Lung (tissue), 12 donors: ENCODE results near the gene LHPP. TPM values are rescaled to one million over a fixed set of nuclear protein-coding genes. Genes with fewer than 3 reads are reported as not detected.

Source experiments
- ATAC-seq: fragments of 200-7000 bp; cut with Tn5 transposase; one replicate; pipeline ENCODE4 v1.9.1; 2020; ENCODE audit warnings: moderate number of reproducible peaks; ENCODE audit not compliant: insufficient read depth, low FRiP score
- DNase-seq, 3 donors: peaks; one replicate each; pipeline ENCODE4 v3.0.0-alpha.2; 2013 to 2017
- H3K27ac ChIP-seq, 2 donors: one replicate each; pipeline ENCODE4 v1.5.1; 2013; ENCODE audit warnings: mild to moderate bottlenecking in 2 of 2, moderate library complexity in 2 of 2, control low read depth in 1 of 2, inconsistent platforms in 1 of 2, low read depth in 1 of 2, low read length in 1 of 2
- H3K27me3 ChIP-seq, 3 donors: one replicate each; pipeline ENCODE4 v1.5.1; 2013; ENCODE audit warnings: low read length in 2 of 3; ENCODE audit not compliant: control insufficient read depth in 3 of 3, insufficient read depth in 3 of 3
- H3K36me3 ChIP-seq, 4 donors: one replicate each; pipeline ENCODE4 v1.5.1; 2013; ENCODE audit warnings: low read length in 4 of 4, mild to moderate bottlenecking in 1 of 4, moderate library complexity in 1 of 4; ENCODE audit not compliant: control insufficient read depth in 4 of 4, insufficient read depth in 4 of 4
- H3K4me1 ChIP-seq, 5 donors: one replicate each; pipeline ENCODE4 v1.5.1; 2013; ENCODE audit warnings: low read length in 5 of 5, mild to moderate bottlenecking in 2 of 5, moderate library complexity in 1 of 5; ENCODE audit not compliant: control insufficient read depth in 5 of 5, insufficient read depth in 5 of 5
- H3K4me3 ChIP-seq: one replicate; pipeline ENCODE4 v1.5.1; 2013; ENCODE audit warnings: mild to moderate bottlenecking, control low read depth, moderate library complexity
- H3K9ac ChIP-seq, 2 donors: one replicate each; pipeline ENCODE4 v1.5.1; 2013; ENCODE audit warnings: low read length in 2 of 2, control low read depth in 1 of 2; ENCODE audit not compliant: insufficient read depth in 1 of 2
- H3K9me3 ChIP-seq, 4 donors: one replicate each; pipeline ENCODE4 v1.5.1; 2013; ENCODE audit warnings: low read length in 3 of 4, mild to moderate bottlenecking in 1 of 4, moderate library complexity in 1 of 4; ENCODE audit not compliant: control insufficient read depth in 4 of 4, insufficient read depth in 3 of 4
- WGBS, 2 donors: extraction: QIAGEN DNeasy Blood & Tissue Kit; methylation state at CpG; one replicate each; pipeline ENCODE4 v1.1.7; 2013; 5-methylcytosine and 5-hydroxymethylcytosine counted together
- polyA plus RNA-seq, 2 donors: library from polyadenylated mRNA; stranded (reverse); fragments of 200-250 nt; gene quantifications; one replicate each; pipeline ENCODE4 v1.2.1, GENCODE V29; 2013
- total RNA-seq, 2 donors: library from RNA; depleted of rRNA in 1 of 2; stranded (reverse); fragments of >200 nt in 1 of 2; gene quantifications; one replicate each; pipeline ENCODE4 v1.2.1, GENCODE V29; 2014 to 2021
- TF ChIP-seq, protein P1 (sequence below): IDR thresholded peaks from 2 replicates; pipeline ENCODE4 v1.5.1; 2012; ENCODE audit warnings: mild to moderate bottlenecking; ENCODE audit errors: control extremely low read depth, extremely low read depth
- donor health status: control.
- donor health status: control.
- donor health status: Bipolar disorder and iron deficiency.
- donor health status: healthy.
- donor health status: DM: yes; HTN: yes; CAD: no.

Gene LHPP
- total and polyA plus RNA-seq, 4 donors, result 7.1 to 18.6 (median 14.8) TPM

DNA sequence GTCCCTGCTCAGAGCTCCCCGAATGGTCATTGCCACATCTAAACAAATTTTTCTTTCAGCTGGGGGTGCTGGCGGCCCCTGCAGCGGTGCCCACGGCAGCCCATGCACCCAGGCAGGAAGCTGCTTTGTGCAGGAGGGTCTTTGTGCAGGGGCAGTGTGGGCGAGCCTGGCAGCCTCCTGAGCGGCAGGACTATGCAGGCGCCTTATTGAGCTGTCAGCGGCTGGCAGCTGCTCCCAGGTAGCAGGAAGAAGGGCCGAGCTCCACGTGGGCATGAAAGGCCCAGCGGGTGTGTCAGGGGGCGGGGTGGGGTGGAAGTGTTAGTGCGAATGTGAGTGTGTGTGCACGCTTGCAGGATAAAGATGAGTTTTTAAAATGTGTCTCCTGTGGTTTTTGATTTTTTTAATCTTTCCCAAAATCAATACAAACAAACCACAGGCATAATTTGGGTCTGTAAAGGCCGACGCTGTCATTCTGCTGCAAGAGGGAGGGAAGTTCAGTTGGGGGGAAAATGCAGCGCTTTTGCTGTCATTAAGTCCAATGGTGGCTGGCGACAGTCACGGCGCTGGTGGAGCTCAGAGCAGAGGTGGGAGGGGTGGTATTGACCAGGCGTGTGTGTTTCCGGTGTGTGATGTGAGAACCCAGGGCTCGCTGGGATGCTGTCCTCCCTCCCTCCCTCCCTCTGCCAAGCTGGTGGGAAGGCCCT lies 83.9 kb downstream of the LHPP start:
- no peak for ATAC-seq
- H3K9ac ChIP-seq, result no peak overlapping the region

DNA sequence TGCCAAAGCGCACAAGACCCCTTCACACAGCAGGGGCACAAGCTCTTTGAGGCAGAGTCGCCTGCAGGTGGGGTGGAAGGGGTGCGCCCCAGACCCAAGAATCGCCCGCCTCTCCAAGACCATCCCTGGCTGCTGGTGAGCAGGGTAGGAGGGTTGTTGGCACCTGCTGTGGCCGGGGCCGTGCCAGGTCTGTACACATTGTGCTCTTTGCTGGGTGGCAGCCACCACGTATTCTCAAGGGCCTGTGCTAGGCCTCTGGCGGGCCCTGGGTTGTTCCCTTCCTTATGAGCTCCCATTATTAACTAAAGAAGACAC lies 84.4 kb downstream of the LHPP start:
- TF ChIP-seq, protein P1, sequence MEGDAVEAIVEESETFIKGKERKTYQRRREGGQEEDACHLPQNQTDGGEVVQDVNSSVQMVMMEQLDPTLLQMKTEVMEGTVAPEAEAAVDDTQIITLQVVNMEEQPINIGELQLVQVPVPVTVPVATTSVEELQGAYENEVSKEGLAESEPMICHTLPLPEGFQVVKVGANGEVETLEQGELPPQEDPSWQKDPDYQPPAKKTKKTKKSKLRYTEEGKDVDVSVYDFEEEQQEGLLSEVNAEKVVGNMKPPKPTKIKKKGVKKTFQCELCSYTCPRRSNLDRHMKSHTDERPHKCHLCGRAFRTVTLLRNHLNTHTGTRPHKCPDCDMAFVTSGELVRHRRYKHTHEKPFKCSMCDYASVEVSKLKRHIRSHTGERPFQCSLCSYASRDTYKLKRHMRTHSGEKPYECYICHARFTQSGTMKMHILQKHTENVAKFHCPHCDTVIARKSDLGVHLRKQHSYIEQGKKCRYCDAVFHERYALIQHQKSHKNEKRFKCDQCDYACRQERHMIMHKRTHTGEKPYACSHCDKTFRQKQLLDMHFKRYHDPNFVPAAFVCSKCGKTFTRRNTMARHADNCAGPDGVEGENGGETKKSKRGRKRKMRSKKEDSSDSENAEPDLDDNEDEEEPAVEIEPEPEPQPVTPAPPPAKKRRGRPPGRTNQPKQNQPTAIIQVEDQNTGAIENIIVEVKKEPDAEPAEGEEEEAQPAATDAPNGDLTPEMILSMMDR, result no peak
- no peaks in the 10 kb centered on the region for H3K9me3 ChIP-seq
- no peak overlapping the region for H3K27ac ChIP-seq
- no peak for DNase-seq
- peaks cover 0 to 9% (median 4%) of the 10 kb centered on the region in 5 donors for H3K4me1 ChIP-seq
- 88 to 91% methylated on average over 9 of the region's 9 CpGs for WGBS, 2 donors
- no peaks in the 10 kb centered on the region for H3K36me3 ChIP-seq
- no peaks in the 10 kb centered on the region for H3K27me3 ChIP-seq
- no peak for ATAC-seq
- no peak overlapping the region for H3K4me3 ChIP-seq
- no peak overlapping the region for H3K9ac ChIP-seq

More for the DNA sequence above, 83.9 kb downstream of the LHPP start:
- peaks cover 0 to 9% (median 3%) of the 10 kb centered on the region in 5 donors for H3K4me1 ChIP-seq
- 66 to 77% methylated on average over 23 of the region's 23 CpGs for WGBS, 2 donors
- no peak overlapping the region for H3K4me3 ChIP-seq
- no peaks in the 10 kb centered on the region for H3K9me3 ChIP-seq
- H3K27ac ChIP-seq, result no peak overlapping the region
- no peak for DNase-seq
- no peaks in the 10 kb centered on the region for H3K36me3 ChIP-seq
- TF ChIP-seq, protein P1, result no peak
- no peaks in the 10 kb centered on the region for H3K27me3 ChIP-seq

DNA sequence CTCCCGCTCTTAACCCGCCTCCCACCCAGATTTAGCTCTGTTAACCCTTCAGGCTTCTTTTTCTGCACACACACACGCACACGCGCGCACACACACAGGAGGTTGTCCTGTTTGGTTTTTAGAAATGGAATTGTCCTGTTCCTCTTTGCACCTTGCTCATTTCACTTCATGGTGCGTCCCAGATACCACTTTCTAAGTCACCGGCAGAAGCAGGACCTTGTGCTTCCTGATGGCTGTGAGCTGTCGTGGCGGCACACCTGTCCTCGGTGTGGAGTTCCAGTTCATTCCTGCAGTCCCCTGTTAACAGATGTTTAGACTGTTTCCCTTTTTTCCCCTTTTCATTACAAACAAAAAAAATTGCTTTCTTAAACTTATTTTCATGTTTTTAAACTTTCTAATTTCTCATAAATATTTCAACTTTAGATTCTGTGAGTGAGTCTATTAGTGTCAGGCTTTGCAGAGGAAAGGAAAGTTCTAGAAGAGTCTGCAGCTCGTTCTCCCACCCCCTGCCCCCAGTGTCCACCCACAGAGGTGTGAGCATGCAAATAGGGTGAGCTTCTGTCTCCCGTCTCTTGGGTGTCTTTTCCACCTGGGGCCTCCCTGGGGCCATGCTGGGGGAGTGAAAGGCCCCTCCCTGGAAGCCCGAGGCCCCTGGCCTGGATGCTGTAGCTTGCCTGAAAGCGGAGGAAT lies 85.5 kb downstream of the LHPP start:
- H3K4me3 ChIP-seq, result no peak overlapping the region
- H3K27me3 ChIP-seq, result no peaks in the 10 kb centered on the region
- 76 to 83% methylated on average over 15 of the region's 15 CpGs for WGBS, 2 donors
- no peaks in the 10 kb centered on the region for H3K36me3 ChIP-seq
- H3K9me3 ChIP-seq, result no peaks in the 10 kb centered on the region
- TF ChIP-seq, protein P1, result no peak
- DNase-seq (no peak), ATAC-seq (no peak)
- peaks cover 0 to 9% (median 4%) of the 10 kb centered on the region in 5 donors for H3K4me1 ChIP-seq
- H3K9ac ChIP-seq, result no peak overlapping the region
- H3K27ac ChIP-seq, result no peak overlapping the region
